GM21381 (cell line): ENCODE data around the gene KREMEN1.
"Not testable (repeated sequence)": the region's sequence is repeated elsewhere in the genome, so short reads cannot be mapped to it uniquely, and the experiment has no call there.

Source experiments
- ATAC-seq: cut with Tn5 transposase; IDR thresholded peaks from one replicate; pipeline ENCODE4 v1.9.1; 2021; ENCODE audit warnings: mild to moderate bottlenecking, moderate library complexity; ENCODE audit not compliant: unreplicated experiment

KREMEN1 gene

GRCh38 chr22:29074276-29074772, 1.5 kb downstream of the KREMEN1 start:
- no peak for ATAC-seq

GRCh38 chr22:29078036-29078868, 5.4 kb downstream of the KREMEN1 start:
- ATAC-seq, result no peak

DNA sequence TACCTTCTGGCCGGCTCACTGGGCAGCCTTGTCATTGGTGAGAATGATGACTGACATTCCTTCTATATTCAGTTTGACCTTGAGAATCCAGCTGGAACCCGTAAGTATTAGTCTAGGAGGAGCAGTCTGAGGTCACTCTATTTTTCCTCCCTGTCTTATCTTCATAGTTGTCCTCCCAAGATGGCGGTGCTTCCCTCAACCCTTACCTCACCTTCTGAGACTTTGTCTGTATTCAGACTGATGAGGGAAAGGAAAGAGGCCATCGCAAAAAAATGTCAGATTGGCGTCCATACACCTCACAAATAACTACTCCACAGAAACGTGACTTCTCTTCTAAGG, 6.0 kb downstream of the KREMEN1 start:
- ATAC-seq, result no peak

DNA sequence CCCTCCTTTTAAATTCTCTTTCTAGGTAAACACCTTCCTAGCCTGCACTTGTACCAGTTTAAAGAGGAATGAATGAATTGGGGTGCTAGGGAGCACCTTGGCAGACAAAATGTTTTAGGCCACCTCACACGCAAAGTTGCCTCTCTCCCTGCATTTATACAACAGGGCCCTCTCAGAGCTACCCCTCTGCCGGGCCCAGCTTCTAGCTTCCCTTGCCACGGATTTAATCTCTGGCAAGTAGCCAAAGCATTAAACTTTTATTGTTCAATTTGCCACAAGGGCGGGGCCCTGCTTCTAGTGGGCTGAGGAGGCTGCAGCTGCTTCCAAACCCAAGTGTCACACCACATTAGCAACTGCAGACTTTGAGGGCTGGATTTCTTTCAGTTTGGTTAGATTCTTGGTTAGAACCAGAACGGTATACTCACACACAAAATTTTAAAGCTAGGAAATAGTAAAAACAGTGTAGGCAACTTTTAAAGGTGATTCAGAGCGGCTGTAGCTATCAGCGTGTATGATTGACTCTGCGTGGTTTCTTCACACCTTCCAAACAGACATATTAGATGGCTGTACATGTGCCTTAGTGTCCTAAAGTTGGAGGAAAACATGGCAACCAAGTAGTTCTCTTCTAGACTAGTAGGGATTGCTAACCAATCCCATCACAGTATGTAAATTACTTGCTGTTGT, 6.5 kb downstream of the KREMEN1 start:
- no peak for ATAC-seq

DNA sequence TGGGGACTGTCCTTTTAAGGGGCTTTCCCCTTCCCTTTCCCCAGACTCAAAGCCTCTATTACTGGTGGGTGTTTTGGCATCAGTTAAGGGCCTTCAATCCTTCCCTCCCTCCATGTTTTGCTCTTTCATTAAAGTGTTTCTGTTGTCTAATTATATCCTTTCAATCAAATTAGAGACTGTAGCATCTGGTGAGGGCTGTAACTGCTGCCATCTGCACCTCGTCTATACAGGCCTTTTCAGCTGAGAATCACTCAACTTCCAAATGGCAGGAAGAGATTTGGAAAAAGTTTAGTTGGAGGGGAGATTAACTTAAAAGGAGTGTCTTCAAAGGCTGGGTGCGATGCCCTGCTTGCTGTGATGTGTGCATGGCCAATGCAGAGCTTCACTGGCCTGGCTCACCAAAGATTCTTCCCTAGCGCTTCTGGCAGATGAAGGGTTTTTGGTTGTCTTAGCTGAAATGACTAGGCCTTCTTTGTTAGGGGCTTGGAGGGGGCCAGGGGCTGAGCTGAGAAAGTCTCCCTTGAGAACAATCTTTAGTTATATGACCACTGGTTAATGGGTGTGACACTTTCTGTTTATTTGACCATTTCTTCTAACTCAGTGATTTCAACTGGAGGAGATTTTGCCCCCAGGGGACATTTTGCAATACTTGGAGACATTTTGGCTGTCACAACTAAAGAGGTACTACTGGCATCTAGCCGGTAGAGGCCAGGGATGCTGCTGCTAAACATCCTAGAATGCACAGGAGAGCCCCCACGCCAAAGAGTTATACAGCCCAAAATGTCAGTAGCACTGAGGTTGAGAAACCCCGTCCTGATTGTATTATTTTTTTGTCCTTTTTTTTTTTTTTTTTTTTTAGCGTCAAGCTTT, 7.5 kb downstream of the KREMEN1 start:
- no peak for ATAC-seq

DNA sequence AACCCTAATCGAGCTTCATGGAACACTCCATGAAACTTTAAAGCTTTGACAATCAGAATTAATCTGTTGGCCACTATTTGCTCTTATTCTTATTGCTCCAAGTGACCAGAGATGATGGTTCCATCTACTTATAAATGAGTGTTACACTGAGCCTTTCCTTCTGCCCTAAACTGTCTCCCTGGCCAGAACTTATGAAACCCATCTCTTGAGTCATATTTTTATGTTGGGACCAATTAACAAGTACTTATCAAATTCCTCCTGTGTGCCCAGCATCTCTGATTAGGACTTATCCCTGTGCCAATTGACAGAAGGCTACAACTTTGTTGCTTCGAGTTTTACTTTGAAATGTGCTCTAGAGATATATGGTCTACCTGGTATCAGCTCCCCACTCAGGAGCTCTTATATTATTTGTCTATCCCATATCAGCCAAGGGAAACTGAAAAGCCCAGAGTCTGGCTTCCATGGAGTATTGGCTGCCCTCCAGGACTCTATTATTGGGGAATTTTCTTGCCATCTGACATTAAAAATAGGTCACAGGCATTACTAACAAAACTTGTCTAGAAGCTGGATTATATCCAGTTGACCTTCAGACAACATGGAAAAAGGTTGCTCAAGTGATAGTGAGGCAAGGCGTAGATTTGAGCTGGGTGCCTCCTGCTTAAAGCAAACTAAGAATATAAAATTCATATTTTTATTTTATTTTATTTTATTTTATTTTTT, 8.8 kb downstream of the KREMEN1 start:
- ATAC-seq, result no peak

- no peak for ATAC-seq
These were observed 10.2 kb downstream of the KREMEN1 start for GRCh38 chr22:29082826-29083545.

- ATAC-seq, result not testable (repeated sequence)
These were observed 10.7 kb downstream of the KREMEN1 start for GRCh38 chr22:29083576-29083932.

GRCh38 chr22:29083933-29084591, 11.2 kb downstream of the KREMEN1 start:
- ATAC-seq, result no peak

DNA sequence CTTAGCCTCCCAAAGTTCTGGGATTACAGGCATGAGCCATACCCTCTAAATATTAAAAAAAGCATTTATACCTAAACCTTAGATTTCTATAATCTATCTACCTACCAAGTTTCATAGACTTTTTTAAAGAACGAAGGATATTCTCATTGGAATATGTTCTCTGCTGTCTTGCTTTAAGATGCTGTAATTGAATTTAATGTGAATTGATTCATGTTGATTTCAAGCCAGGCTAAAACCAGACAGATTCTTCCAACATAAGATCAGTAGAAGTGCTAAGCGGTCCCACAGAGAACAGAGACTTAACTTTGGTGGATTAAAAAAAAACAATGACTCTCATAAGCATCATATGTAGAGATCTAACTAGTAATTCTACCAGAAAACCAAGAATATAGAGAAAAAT, 14.2 kb downstream of the KREMEN1 start:
- no peak for ATAC-seq

DNA sequence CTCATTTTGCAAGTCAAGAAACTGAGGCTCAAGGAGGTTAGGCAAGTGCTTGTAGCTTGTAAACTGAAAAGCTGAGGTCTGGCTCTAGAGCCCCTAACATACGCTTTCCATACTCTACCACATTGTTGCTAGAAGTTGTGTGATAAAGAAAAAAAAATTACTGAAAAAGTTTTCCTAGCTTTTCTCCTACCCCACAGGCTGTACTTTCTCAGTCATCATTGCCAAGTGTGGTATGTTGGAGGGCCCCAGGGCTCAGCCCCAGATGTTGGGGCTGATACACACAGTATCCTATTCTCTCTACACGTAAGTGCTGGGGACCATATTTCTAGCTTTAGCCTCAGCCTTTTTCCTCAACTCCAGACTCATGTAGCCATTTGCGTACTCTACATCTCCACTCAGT, 16.0 kb downstream of the KREMEN1 start:
- no peak for ATAC-seq

DNA sequence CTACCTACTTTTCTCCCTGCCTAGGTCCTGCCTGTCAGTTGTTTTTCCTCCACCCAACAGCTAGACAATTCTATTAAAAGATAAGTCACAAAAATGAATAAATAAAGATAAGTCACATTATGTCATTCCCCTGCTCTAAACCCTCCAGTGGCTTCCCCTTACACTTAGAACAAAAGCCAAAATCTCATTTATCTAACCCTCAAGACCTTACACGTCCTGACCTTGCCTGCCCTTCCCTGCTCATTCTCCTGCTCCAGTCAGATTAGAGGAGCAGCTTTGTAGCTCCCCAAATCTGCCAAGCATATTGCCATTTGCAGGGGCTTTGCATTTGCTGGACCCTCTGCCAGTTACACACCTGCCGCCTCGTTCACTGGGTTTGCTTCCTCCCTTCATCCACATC, 16.7 kb downstream of the KREMEN1 start:
- ATAC-seq, result no peak

- no peak for ATAC-seq
These were observed 17.2 kb downstream of the KREMEN1 start for GRCh38 chr22:29090039-29090438.

DNA sequence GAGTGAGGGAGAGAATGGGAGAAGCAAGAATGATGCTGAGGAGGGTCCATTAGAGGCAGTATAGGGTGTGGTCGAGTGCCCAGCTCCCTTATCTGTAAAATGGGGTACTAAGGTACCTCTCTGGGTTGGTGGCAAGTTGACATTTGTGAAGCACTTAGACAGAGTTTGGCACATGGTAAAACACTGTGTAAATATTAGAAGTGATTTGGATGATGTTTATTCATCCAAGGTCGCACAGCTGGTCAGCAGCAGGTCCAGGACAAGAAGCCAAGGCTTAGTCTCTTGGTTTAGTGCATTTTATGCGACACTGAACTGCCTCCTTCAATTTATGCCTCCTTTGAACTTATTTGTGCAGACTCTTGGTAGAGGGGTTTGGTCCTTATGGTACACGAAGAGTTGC, 19.4 kb downstream of the KREMEN1 start:
- no peak for ATAC-seq

DNA sequence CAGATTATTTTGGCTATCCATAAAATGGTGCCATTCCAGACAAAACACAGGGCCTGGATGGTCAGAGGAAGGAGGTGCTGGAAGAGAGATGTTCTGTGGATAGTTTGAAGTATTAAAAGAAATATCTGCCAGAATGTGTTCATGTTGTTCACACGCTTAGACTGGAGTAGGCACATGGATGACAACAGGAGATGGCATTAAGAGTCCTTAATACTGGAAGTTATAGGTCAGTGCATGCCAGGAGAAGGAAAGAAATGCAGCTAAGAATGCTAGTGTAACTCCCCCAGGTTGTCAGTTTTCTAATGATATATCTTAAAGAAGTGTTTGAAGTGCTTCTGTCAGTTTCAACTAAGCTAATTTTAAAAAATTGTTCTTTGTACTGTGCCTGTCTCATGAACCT, 20.2 kb downstream of the KREMEN1 start:
- ATAC-seq, result no peak

DNA sequence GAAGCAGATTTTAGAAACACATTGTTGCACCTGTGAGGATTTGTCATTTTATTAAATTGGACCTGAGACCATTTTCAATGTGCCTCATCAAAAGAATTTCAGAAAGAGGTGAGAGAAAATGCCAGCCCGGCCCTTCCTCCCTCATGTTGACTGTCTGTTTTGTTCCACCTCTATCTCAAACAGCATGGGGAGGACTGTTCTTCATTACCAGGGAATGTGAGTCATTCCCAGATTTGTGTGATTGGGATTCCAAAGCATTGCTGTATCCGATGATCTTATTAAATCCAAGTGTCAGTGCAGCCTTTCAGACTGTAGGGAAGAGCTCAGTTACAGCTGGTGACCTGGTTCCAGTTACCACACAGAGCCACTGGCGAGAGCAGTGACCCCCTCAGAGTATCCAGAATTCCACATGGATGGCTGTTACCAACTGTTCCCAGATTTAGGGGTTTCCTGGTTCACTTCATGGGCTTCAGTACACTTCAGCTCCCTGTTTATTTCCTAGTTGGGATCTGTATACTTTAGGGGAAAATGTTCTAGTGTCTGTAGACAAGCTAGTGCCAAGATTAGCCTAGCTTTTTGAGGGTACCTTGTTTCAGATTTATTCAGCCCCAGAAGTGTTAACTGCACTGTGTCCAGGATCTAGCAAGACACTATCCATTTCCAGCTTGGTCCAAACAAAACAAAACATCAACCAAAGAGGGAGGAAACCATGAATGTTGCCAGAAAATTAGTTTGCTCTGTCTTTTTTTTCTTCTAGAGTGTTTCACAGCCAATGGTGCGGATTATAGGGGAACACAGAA, 20.9 kb downstream of the KREMEN1 start:
- no peak for ATAC-seq

DNA sequence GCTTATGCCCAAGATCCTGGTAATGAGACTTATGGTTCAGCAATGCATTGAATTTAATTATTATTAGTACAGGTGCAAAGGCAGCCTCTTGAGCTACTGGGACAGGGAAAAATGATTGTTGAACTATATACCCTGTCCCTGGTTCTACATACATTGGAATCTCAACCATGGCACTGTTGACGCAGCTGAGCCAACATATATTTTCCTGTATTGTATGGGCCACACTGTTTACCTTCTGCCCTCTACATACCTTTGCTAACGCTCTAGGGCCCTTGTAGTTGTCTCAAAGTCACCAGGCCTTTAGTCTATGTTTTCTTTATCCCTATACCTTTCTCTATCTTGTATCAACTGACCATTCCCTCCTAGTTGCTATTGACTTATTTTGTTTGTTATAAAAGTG, 22.6 kb downstream of the KREMEN1 start:
- no peak for ATAC-seq

- ATAC-seq, result no peak
These were observed 24.2 kb downstream of the KREMEN1 start for GRCh38 chr22:29096736-29097669.
